GM21360 (cell line): ENCODE results near the gene CERS4.
"Not testable (repeated sequence)": the region's sequence is repeated elsewhere in the genome, so short reads cannot be mapped to it uniquely, and the experiment has no call there.

Experiments used
- ATAC-seq: cut with Tn5 transposase; IDR thresholded peaks from one replicate; pipeline ENCODE4 v1.9.1; 2021; ENCODE audit warnings: mild to moderate bottlenecking, moderate library complexity; ENCODE audit not compliant: unreplicated experiment

Gene CERS4

GRCh38 chr19:8208922-8209461, at the start of gene CERS4:
TSS of gene CERS4 (plus strand) at chr19:8209370. CDS start at chr19:8251077, 41,707 bp downstream.
- peak; percentile 38 for ATAC-seq

- ATAC-seq: no peak
Measured at GRCh38 chr19:8161135-8161646, 48.0 kb upstream of the CERS4 start.

GRCh38 chr19:8163759-8164158, 45.4 kb upstream of the CERS4 start:
- ATAC-seq: no peak

GRCh38 chr19:8167985-8168384, 41.2 kb upstream of the CERS4 start:
- no peak for ATAC-seq

- ATAC-seq: no peak
Measured at GRCh38 chr19:8168537-8168936, 40.6 kb upstream of the CERS4 start.

- ATAC-seq: no peak
Measured at GRCh38 chr19:8174706-8175105, 34.5 kb upstream of the CERS4 start.

- ATAC-seq: no peak
Measured at GRCh38 chr19:8180018-8180417, 29.2 kb upstream of the CERS4 start.

GRCh38 chr19:8184274-8184673, 24.9 kb upstream of the CERS4 start:
- no peak for ATAC-seq

GRCh38 chr19:8185343-8186068, 23.7 kb upstream of the CERS4 start:
- ATAC-seq: no peak

GRCh38 chr19:8192221-8192820, 16.8 kb upstream of the CERS4 start:
- ATAC-seq: no peak

- no peak for ATAC-seq
Measured at GRCh38 chr19:8194528-8195267, 14.5 kb upstream of the CERS4 start.

- ATAC-seq: no peak
Measured at GRCh38 chr19:8196271-8196927, 12.8 kb upstream of the CERS4 start.

GRCh38 chr19:8203288-8204120, 5.7 kb upstream of the CERS4 start:
- ATAC-seq: not testable (repeated sequence)

GRCh38 chr19:8204961-8205360, 4.2 kb upstream of the CERS4 start:
- no peak for ATAC-seq

GRCh38 chr19:8206147-8207087, 2.8 kb upstream of the CERS4 start:
- no peak for ATAC-seq

- not testable (repeated sequence) for ATAC-seq
Measured at GRCh38 chr19:8207326-8207725, 1.8 kb upstream of the CERS4 start.

- peak; percentile 3 for ATAC-seq
Measured at GRCh38 chr19:8208119-8208921, 850 bp upstream of the CERS4 start.
